CMK (cell line): Measurements from ENCODE around the gene PLA2G2F.
A peak's percentile ranks its signal among the peaks of the same experiment; 100 is the strongest.

Experiments used
- DNase-seq: peaks from one replicate; pipeline ENCODE4 v3.0.0-alpha.2; 2010; ENCODE audit warnings: low read depth

Gene PLA2G2F

DNA sequence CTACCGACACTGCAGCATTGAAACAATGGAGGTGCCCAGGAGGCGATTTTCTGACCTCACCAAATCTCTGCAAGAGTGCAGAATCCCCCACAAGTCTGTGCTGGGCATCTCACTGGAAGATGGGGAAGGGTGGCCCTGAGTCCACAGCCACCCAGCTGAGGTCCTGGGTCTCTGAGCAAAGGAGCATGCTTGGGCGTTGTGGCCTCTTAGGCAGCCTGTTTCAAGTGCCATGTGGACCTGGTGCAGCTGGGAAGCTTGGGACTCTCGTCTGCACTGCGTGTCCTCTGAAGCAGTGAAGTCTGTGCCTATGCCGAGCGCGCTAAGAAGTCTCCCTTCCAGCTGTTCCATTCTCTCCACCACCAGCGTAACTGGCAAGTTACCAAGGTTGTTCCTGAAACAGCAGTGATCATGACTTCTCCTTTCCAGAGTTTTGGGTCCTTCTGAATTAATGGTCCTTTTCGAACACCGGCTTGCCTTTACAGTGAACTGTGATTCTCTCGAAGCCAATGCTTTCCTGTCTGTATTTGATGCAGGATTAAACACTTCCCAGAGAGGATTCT lies 52.2 kb downstream of the PLA2G2F start:
- DNase-seq, result no peak

DNA sequence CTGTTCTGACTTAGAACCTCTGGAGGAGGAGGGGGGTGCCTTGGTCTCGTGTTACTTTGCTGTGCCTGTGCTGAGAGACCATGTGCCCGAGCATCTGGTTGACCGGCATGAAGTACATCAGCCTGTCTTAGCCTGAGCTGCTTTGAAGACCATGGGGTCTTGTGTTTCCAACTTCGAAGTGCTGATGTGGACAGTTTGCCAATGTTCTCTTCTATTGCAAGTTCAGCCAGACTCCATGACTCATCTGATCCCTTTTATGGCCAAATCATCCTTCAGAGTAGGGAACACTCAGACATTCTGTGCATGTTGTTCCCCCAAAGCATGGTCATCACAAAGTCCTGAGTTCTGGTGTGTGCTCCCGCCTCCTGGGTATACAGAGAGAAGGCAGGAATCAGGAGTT lies 53.2 kb downstream of the PLA2G2F start:
- DNase-seq, result no peak

DNA sequence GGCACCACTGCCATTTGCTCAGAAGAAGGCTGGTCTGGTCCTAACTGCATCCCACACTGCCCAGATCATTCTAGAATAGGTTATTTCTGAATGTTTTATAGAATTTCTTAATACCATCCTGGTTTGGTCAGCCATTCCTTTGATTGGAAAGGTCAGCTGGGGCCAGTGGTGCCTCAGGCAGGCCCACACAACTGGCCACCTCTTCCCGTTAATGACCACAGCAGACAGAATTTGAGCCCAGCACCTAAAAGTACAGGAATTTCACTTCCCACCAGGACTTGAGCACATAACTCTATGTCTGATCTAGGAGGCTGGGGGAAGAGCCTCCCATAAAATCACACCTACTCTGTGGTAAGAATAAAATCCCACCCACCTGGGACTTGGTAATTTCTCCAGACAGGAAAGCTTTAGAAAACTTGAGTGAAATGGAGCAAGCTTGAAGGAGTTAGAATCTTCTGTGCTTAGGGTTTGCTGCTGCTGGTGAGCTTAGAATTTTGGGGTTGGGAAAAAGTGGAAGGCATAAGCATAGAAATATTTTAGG lies 53.8 kb downstream of the PLA2G2F start:
- DNase-seq, result no peak

DNA sequence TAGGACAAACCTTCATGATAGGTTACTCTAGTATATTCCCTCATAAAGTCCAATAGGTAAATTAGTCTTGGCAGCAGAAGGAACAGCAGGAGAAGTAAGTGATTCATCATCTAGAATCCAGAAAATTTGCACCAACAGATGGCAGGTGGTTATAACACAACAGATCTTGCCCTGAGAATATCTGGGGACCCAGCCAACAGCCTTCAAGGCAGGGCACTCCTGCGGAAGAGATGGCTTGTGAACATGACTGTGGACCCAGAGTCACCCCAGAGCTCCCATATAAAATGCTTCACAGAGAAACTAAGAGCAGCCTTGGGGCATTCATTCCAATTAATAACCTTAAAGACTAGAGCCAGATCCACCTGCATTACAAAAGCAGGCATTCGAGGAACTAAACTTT lies 55.1 kb downstream of the PLA2G2F start:
- no peak for DNase-seq

DNA sequence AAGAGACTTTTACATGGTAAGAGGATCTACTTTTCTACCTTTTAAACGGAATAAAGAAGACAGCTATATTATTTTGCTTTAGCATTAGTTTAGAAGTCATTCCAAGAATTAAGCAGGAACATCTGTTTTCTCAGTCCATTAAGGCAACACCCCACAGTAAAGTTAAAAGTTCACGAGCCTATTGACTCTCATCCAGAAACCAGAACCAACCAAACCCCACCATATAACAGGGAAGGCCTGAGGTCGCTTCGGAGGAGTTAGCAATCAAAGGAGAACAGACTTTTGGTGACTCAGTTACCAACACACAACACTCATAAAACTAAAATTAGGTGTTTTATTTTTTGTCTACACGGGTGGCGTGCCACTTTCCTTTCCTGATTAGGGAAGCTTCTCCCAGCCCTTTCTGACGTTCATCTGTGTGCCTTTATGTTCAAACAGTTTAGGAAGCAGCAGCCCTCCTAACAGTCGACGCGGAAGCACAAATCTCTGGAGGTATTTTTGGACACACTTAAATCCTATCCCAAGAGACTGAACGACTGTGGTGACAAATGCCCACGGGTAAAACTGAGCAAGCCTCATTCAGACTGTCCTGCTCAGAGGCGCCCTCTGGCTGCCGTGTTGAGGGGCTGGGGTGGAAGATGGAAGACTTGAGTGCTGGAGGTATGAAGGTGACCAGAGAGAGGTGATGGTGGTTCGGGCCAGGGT lies 55.8 kb downstream of the PLA2G2F start:
- peak; percentile 35 for DNase-seq

DNA sequence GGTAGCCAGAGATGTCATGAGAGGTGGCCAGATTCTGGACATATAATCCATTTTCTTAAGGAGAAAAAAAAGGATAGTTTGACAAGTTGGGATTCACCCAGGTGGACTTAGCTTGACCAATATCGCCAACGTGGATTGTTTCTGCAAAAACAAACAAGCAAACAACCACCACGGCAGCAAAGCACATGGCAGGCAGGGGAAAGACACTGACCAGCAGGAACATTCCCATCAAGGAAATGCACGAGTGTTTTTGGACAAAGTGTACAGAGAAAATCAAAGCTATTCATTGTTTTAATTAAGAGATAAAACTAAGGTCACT lies 56.3 kb downstream of the PLA2G2F start:
- DNase-seq, result no peak

DNA sequence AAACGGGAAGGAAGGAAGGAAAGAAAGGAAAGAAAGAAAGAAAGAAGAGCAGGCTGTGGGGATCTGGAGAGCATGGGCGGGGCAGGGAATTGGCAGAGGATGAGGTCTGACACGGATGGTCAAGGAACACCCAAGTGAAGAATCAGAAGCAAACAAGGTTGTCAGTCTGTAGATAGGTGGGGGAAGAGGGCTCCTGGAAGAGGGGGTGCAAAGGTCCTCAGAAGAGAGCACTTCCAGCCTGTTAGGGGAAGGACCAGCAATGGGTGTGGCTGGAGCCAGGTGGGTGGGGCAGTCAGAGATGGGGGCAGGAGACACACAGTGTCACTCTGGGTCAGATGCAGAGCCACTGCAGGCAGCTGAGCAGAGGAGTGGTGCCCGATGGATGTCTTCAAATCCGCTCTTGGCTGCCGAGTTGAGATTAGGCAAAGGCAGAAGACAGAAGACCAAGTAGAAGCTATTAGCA lies 58.2 kb downstream of the PLA2G2F start:
- no peak for DNase-seq

DNA sequence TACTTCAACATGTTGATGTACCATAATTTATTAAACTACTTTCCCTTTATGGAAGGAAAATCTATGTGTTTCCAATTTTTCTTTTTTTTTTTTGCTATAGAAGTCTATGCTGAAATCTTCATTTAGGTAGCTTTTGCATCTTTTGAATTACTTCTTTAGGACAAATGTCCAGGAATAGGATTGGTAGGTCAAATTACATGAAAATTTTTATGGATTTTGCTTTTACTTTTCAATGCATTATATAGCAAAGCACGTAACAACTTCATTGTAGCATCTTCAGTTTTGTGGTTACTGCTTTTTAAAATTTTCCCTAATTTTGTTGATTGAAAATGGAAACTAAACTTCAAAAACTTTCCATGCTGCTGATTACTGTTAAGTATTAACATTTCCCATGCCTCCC lies 59.2 kb downstream of the PLA2G2F start:
- DNase-seq, result no peak

DNA sequence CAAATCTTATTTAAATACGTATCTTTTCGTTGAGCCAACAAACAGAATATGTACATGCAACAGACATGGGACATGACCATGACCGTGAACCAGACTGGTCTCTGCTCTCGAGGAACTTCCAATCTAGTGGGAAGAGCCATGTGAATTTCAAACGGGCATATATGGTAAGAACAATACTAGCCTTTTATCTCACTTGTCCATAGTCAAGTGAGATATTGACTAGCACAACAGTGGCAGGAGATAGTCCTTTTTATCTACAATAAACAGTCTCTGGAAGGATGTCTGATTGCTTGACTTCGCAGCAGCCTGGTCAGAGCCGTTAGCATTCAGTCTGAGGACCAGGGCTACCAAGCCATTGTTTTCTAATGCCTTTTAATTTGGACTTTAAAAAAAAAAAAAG lies 59.8 kb downstream of the PLA2G2F start:
- no peak for DNase-seq

DNA sequence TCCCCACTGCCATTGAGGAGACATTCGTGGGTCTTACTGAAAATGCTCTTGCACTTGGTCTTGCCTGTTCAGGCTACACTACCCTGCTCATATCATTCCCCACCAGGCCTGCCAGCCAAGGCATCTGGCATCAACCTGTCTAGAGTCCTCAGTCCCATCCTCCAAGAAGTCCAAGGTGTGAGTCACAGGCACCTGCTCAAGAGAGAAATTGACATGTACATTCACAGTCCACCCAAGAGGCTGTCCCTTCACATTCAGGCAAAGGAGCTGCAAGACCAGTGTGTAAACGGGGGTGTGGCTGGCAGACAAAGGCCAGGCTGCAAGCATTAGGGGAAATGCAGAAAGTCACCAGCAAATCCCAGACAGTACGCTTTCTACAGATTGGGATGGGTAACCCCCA lies 60.3 kb downstream of the PLA2G2F start:
- no peak for DNase-seq

DNA sequence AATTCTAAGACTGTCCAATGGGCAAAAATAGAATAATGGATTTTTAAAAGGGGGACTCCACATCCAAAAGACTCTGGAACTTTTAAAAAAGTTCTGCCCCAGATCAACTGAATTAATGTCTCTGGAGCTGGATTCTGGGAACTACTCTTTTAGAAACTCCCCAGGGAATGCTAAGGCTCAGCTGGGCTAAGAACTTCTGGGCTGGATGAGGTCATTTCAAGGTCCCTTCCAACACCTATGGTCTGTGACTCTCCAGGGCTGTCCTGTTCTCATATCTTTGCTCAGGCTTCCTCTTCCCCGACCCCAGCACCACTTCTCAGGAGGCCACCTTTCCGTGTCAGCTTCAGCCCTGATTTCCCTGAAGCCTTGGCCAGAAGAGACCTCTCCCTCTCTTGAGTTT lies 60.7 kb downstream of the PLA2G2F start:
- DNase-seq, result no peak
